Neural cell (in vitro differentiated cells): ENCODE data around the gene RAD51B. TPM values are rescaled to one million over a fixed set of nuclear protein-coding genes. Genes with fewer than 3 reads are reported as not detected.

Source experiments
- H2AFZ ChIP-seq: fragments of 200-600, 300-800 bp; sonication (generic), shearing (Covaris generic); 2 replicates; pipeline ENCODE4 v1.6.0; 2014; ENCODE audit warnings: low read depth, mild to moderate bottlenecking, antibody characterized with exemption, low read length, moderate library complexity
- H3F3A ChIP-seq: fragments of 200-600 bp; shearing (Covaris generic); 2 replicates; pipeline ENCODE4 v1.6.1; 2016; ENCODE audit warnings: mild to moderate bottlenecking, moderate library complexity, mixed read lengths, antibody characterized with exemption, low read length; ENCODE audit not compliant: insufficient read depth, poor library complexity, severe bottlenecking
- H3K27ac ChIP-seq: fragments of 200-600, 300-800 bp; sonication (generic), shearing (Covaris generic); 2 replicates; pipeline ENCODE4 v1.5.1; 2014; ENCODE audit warnings: mild to moderate bottlenecking, low read length, moderate library complexity
- H3K27me3 ChIP-seq: fragments of 300-800, 200-600 bp; sonication (generic), shearing (Covaris generic); 2 replicates; pipeline ENCODE4 v1.6.0; 2014; ENCODE audit warnings: mild to moderate bottlenecking, low read depth, low read length, moderate library complexity; ENCODE audit not compliant: insufficient read depth
- H3K36me3 ChIP-seq: fragments of 300-800, 200-600 bp; sonication (generic), shearing (Covaris generic); 2 replicates; pipeline ENCODE4 v1.5.1; 2014; ENCODE audit warnings: mild to moderate bottlenecking, antibody characterized with exemption, low read length, moderate library complexity; ENCODE audit not compliant: insufficient read depth
- H3K4me2 ChIP-seq: fragments of 300-800, 200-600 bp; sonication (generic), shearing (Covaris generic); 2 replicates; pipeline ENCODE4 v1.6.0; 2014; ENCODE audit warnings: mild to moderate bottlenecking, low read length
- H3K4me3 ChIP-seq: fragments of 300-800, 200-600 bp; sonication (generic), shearing (Covaris generic); 2 replicates; pipeline ENCODE4 v1.5.1; 2014; ENCODE audit warnings: mild to moderate bottlenecking, low read length, moderate library complexity
- H3K79me2 ChIP-seq: fragments of 200-600 bp; shearing (Covaris generic); replicated peaks from 2 replicates; pipeline ENCODE4 v1.6.0; 2014; ENCODE audit warnings: mild to moderate bottlenecking, low read length, moderate library complexity; ENCODE audit not compliant: insufficient read depth
- H3K9ac ChIP-seq: fragments of 300-800, 200-600 bp; sonication (generic), shearing (Covaris generic); 2 replicates; pipeline ENCODE4 v1.6.1; 2016; ENCODE audit warnings: mild to moderate bottlenecking, low read length, mixed read lengths
- H3K9me2 ChIP-seq: fragments of 200-600 bp; shearing (Covaris generic); 2 replicates; pipeline ENCODE4 v1.6.1; 2016; ENCODE audit warnings: mild to moderate bottlenecking, low read length, mixed read lengths; ENCODE audit not compliant: insufficient read depth
- H3K9me3 ChIP-seq: fragments of 200-600, 300-800 bp; sonication (generic), shearing (Covaris generic); 2 replicates; pipeline ENCODE4 v1.6.1; 2016; ENCODE audit warnings: mild to moderate bottlenecking, mixed run types, low read length, moderate library complexity, mixed read lengths
- H4K20me1 ChIP-seq: fragments of 200-600 bp; shearing (Covaris generic); 2 replicates; pipeline ENCODE4 v1.6.1; 2016; ENCODE audit warnings: mild to moderate bottlenecking, mixed run types; ENCODE audit not compliant: insufficient read depth
- EP300 ChIP-seq: fragments of 450-650 bp; conservative IDR thresholded peaks from 2 replicates; pipeline ENCODE4 v1.6.1; 2014; ENCODE audit warnings: antibody characterized with exemption, mild to moderate bottlenecking, moderate library complexity; ENCODE audit not compliant: poor library complexity, severe bottlenecking
- EZH2 ChIP-seq: fragments of 200-600, 300-800 bp; shearing (Covaris generic), sonication (generic); IDR thresholded peaks from 2 replicates; pipeline ENCODE4 v1.6.1; 2014; ENCODE audit warnings: antibody characterized with exemption, low read length, borderline replicate concordance, mild to moderate bottlenecking; ENCODE audit not compliant: insufficient read depth, poor library complexity, severe bottlenecking
- MXI1 ChIP-seq: fragments of 450-650 bp; conservative IDR thresholded peaks from 2 replicates; pipeline ENCODE4 v1.6.1; 2014; ENCODE audit warnings: antibody characterized with exemption, mild to moderate bottlenecking; ENCODE audit not compliant: poor library complexity, severe bottlenecking
- POLR2AphosphoS5 ChIP-seq: IDR thresholded peaks from 2 replicates; pipeline ENCODE4 v1.6.1; 2012
- RAD21 ChIP-seq: fragments of 450-650 bp; conservative IDR thresholded peaks from 2 replicates; pipeline ENCODE4 v1.6.1; 2014; ENCODE audit warnings: antibody characterized with exemption, mild to moderate bottlenecking, moderate library complexity
- SMC3 ChIP-seq: fragments of 450-650 bp; conservative IDR thresholded peaks from 2 replicates; pipeline ENCODE4 v1.6.1; 2014; ENCODE audit warnings: antibody characterized with exemption, mild to moderate bottlenecking, moderate library complexity; ENCODE audit not compliant: poor library complexity
- TAF1 ChIP-seq: IDR thresholded peaks from 2 replicates; pipeline ENCODE4 v1.6.1; 2012; ENCODE audit warnings: low read depth
- polyA plus RNA-seq: library from polyadenylated mRNA; depleted of rRNA; stranded (reverse); fragments of >200 nt; gene quantifications from 2 replicates; pipeline ENCODE4 v1.2.3, GENCODE V29; 2014
- TF ChIP-seq, protein P1 (sequence below): fragments of 450-650 bp; IDR thresholded peaks from 2 replicates; pipeline ENCODE4 v1.5.1; 2014; ENCODE audit warnings: antibody characterized with exemption, mild to moderate bottlenecking, moderate library complexity; ENCODE audit not compliant: poor library complexity, severe bottlenecking
- TF ChIP-seq, protein P2 (sequence below): IDR thresholded peaks from 2 replicates; pipeline ENCODE4 v1.6.1; 2012; ENCODE audit warnings: borderline replicate concordance

RAD51B gene
- polyA plus RNA-seq, 1 donor from 2014 or later = 3.1 TPM

DNA sequence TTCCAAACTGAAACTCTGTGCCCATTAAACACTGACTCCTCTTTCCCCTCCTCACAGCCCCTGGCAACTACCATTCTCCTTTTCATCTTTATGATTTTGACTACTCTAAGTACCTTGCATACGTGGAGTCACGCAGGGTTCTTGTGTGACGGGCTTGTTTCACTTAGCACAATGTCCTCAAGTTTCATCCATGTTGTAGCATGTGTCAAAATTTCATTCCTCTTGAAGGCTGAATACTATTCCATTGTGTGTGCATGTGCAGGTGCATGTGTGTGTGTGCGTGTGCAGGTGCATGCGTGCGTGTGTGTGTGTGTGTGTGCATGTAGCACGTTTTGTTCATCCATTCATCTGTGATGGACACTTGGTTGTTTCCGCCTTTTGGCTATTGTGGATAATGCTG is 867.1 kb downstream of the RAD51B start:
- no peak overlapping the region for H2AFZ ChIP-seq
- no peak overlapping the region for H3K4me3 ChIP-seq
- TF ChIP-seq RAD21 (no peak), POLR2AphosphoS5 (no peak), TAF1 (no peak), MXI1 (no peak), EP300 (no peak), SMC3 (no peak), EZH2 (no peak)
- TF ChIP-seq, protein P1, sequence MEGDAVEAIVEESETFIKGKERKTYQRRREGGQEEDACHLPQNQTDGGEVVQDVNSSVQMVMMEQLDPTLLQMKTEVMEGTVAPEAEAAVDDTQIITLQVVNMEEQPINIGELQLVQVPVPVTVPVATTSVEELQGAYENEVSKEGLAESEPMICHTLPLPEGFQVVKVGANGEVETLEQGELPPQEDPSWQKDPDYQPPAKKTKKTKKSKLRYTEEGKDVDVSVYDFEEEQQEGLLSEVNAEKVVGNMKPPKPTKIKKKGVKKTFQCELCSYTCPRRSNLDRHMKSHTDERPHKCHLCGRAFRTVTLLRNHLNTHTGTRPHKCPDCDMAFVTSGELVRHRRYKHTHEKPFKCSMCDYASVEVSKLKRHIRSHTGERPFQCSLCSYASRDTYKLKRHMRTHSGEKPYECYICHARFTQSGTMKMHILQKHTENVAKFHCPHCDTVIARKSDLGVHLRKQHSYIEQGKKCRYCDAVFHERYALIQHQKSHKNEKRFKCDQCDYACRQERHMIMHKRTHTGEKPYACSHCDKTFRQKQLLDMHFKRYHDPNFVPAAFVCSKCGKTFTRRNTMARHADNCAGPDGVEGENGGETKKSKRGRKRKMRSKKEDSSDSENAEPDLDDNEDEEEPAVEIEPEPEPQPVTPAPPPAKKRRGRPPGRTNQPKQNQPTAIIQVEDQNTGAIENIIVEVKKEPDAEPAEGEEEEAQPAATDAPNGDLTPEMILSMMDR = no peak
- no peak overlapping the region for H3K4me2 ChIP-seq
- no peaks in the 10 kb centered on the region for H3F3A ChIP-seq
- H3K9me3 ChIP-seq = no peaks in the 10 kb centered on the region
- H3K79me2 ChIP-seq = no peaks in the 10 kb centered on the region
- H3K36me3 ChIP-seq = no peaks in the 10 kb centered on the region
- H3K9me2 ChIP-seq = no peaks in the 10 kb centered on the region
- H3K9ac ChIP-seq = no peak overlapping the region
- H3K27ac ChIP-seq = no peak overlapping the region
- no peaks in the 10 kb centered on the region for H3K27me3 ChIP-seq
- H4K20me1 ChIP-seq = no peaks in the 10 kb centered on the region

DNA sequence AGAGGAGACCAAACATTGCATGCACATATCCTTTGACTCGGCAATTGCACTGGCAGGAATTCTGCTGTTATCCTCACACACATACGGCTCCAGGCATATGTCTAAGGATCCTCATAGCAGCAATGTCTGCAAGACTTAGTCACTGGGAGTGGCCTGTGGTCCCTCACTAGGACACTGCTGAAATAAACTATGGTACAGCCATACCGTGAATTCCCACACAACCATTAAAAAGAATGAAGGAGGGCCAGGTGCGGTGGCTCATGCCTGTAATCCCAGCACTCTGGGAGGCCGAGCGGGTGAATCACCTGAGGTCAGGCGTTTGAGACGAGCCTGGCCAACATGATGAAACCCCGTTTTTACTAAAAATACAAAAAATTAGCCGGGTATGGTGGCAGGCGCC is 868.2 kb downstream of the RAD51B start:
- H3F3A ChIP-seq = no peaks in the 10 kb centered on the region
- no peaks in the 10 kb centered on the region for H4K20me1 ChIP-seq
- no peaks in the 10 kb centered on the region for H3K79me2 ChIP-seq
- H3K36me3 ChIP-seq = no peaks in the 10 kb centered on the region
- no peak overlapping the region for H3K4me3 ChIP-seq
- H3K9me2 ChIP-seq = no peaks in the 10 kb centered on the region
- no peaks in the 10 kb centered on the region for H3K9me3 ChIP-seq
- H3K27ac ChIP-seq = no peak overlapping the region
- H3K27me3 ChIP-seq = no peaks in the 10 kb centered on the region
- H3K9ac ChIP-seq = no peak overlapping the region
- H2AFZ ChIP-seq = no peak overlapping the region
- no peak overlapping the region for H3K4me2 ChIP-seq
- TF ChIP-seq EP300 = no peak
- TF ChIP-seq MXI1 = no peak
- TF ChIP-seq, protein P1 = no peak
- TF ChIP-seq RAD21 = no peak
- no peak for TF ChIP-seq SMC3
- TF ChIP-seq, protein P2, sequence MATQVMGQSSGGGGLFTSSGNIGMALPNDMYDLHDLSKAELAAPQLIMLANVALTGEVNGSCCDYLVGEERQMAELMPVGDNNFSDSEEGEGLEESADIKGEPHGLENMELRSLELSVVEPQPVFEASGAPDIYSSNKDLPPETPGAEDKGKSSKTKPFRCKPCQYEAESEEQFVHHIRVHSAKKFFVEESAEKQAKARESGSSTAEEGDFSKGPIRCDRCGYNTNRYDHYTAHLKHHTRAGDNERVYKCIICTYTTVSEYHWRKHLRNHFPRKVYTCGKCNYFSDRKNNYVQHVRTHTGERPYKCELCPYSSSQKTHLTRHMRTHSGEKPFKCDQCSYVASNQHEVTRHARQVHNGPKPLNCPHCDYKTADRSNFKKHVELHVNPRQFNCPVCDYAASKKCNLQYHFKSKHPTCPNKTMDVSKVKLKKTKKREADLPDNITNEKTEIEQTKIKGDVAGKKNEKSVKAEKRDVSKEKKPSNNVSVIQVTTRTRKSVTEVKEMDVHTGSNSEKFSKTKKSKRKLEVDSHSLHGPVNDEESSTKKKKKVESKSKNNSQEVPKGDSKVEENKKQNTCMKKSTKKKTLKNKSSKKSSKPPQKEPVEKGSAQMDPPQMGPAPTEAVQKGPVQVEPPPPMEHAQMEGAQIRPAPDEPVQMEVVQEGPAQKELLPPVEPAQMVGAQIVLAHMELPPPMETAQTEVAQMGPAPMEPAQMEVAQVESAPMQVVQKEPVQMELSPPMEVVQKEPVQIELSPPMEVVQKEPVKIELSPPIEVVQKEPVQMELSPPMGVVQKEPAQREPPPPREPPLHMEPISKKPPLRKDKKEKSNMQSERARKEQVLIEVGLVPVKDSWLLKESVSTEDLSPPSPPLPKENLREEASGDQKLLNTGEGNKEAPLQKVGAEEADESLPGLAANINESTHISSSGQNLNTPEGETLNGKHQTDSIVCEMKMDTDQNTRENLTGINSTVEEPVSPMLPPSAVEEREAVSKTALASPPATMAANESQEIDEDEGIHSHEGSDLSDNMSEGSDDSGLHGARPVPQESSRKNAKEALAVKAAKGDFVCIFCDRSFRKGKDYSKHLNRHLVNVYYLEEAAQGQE = no peak
- TF ChIP-seq TAF1 = no peak
